Measurements from ENCODE around the gene ACR.

- TF ChIP-seq EZH2 (IDR thresholded peaks at IDR 0.05; ENCODE audit: insufficient read depth, poor library complexity, severe bottlenecking) (no peak), EZH2phosphoT487 (IDR thresholded peaks at IDR 0.05; ENCODE audit: insufficient read depth, low read depth) (no peak)
Observed at GRCh38 chr22:50696799-50697561, 41.0 kb upstream of the ACR start.
